Hematopoietic multipotent progenitor cell treated with erythropoietin and hydrocortisone succinate and interleukin-3 and kit ligand, for 17 days (in vitro differentiated cells): ENCODE measurements around the gene GSTT2B.
A peak's percentile ranks its signal among the peaks of the same experiment; 100 is the strongest.
"Not testable (repeated sequence)": the region's sequence is repeated elsewhere in the genome, so short reads cannot be mapped to it uniquely, and the experiment has no call there.

ENCODE experiments used
- DNase-seq: peaks from one replicate; pipeline ENCODE4 v3.0.0-alpha.2; 2015; ENCODE audit warnings: low spot score

Gene GSTT2B, protein sequence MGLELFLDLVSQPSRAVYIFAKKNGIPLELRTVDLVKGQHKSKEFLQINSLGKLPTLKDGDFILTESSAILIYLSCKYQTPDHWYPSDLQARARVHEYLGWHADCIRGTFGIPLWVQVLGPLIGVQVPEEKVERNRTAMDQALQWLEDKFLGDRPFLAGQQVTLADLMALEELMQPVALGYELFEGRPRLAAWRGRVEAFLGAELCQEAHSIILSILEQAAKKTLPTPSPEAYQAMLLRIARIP

DNA sequence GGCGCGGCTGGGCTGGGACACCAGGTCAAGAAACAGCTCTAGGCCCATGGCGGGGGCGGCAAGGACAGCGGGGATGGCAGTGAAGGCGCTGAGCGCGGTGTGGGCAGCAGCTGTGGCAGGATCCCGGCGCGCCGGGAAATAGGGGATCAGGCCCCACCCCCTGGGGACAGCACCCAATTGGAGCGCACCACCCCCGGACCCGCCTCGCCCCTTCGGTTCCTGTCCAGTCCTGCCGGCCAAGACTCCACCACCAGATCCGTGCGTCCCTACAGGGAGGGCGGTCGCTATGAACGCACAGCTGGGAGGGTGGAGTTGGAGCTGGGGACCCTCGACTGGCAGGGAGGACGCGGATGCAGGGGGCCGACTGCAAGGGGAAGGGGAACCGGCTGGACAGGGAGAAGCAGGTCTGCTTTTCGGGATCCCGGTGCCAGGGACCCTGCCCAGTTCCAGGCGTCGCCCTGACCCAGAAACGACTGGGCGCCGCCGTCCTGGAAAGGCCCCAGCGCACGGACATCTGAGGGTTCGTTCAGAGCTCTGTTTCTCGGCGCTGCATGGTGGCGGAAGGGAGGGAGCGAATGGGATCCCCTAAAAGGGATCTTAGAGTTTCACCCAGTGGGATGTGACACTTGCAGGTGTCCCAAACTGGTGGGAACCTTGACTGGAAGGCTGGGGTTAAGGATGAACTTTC, at the start of gene GSTT2B:
GSTT2B (minus strand) TSS at position 112 of the 688 bp plus-strand sequence; CDS start at position 48, 64 bp downstream.
- DNase-seq, result not testable (repeated sequence)

DNA sequence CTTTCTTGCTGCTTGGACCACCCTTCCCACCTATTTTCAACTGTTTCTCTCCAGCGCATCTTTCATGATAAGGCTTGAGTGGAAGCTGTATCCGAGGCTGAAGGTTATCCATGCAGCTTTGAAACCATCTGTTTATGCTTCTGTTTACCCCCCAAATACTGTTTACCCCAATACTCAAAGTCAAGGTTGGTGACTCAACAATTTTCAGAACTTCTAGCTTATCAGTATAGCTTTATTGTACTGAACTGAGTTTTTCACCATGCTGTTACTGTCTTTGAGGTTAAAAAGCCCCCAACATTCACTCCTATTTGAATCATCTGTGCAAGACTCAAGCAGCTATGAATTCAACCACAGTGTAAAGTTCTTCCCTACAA, 49.0 kb upstream of the GSTT2B start:
- DNase-seq, result no peak

DNA sequence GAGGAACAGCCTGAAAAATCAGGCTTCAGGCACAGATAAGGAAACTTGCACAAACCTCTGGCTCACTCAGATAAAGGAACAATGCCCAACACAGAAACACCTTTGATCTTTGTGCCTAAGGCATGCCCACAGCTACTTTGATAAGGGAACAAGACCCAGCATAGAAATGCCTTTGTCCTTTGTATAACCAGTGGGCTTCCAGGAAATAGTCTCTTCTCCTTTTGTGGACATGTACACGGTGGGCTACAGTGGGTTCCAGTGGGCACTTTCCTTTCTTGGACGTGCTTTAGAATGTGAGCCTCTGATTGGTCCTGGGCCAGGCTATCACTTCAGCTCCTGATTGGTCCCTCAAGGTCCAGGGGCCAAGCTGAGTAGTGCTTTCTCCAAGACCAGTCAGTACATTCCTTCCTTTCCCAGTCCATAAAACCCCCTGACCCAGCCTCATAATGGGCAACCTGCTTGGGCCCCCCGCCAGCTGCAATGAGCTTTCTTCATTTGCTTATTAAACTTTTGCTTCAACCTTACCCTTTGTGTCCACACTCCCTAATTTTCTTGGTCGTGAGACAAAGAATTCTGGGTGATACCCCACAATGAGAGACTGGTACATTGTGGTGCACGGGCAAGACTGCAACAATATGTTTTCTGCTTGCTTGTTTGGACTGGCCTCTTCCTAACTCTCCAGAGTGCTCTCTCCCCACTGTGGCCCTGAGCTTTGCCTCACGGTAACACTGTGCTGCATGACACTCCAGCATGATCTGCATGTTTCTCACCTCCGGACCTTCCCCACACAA, 48.4 kb upstream of the GSTT2B start:
- no peak for DNase-seq

DNA sequence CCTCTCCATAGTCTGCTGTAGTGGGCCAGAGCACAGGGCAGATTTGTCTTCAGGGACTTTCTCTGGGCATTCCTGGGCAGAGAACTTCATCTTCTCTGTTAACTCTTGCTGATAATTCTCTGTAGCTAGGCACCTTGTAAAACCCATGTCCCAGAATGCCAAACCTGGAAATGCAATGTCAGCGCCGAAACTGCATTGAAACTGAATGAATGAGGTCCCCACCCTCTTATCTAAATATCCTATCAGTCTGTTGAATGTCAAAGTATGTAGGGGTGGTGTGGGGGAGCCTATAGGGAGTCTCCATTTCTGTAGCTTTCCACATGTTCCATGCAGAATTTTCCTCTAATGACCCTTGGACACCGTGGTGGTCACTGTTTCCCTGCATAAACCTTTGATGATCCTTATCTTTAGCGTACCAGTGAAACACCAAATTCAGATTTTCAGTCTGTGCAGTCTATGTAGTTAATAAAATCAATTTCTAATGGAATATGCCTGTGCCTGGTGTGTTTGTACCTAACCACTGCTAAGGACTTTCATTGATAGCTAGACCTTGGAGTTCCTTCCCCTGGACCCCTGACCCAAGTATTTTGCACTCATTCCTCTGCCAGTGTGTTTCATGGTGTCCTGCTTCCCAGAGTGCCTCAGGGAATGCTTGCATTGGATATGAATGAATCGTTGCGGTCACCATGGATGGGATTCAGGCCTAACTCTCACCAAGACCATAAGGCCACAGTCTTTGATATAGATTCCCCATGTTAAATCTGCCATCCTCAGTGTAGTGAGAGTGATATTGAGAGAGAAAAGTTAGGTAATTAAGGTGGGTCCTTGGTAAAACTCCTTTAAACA, 47.6 kb upstream of the GSTT2B start:
- no peak for DNase-seq

DNA sequence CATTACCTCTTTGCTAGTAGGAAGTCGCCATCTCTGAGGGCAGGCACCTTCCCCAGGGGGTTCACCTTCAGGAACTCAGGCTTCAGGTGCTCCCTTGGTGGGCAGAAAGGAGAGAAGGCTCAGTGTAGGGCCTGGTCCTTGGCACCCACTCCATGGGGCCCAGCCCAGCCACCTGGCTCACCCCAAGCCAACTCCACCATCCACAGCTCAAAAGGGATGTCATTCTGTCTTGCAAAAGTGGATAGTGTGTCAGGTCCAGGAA, 47.0 kb upstream of the GSTT2B start:
- DNase-seq, result no peak

DNA sequence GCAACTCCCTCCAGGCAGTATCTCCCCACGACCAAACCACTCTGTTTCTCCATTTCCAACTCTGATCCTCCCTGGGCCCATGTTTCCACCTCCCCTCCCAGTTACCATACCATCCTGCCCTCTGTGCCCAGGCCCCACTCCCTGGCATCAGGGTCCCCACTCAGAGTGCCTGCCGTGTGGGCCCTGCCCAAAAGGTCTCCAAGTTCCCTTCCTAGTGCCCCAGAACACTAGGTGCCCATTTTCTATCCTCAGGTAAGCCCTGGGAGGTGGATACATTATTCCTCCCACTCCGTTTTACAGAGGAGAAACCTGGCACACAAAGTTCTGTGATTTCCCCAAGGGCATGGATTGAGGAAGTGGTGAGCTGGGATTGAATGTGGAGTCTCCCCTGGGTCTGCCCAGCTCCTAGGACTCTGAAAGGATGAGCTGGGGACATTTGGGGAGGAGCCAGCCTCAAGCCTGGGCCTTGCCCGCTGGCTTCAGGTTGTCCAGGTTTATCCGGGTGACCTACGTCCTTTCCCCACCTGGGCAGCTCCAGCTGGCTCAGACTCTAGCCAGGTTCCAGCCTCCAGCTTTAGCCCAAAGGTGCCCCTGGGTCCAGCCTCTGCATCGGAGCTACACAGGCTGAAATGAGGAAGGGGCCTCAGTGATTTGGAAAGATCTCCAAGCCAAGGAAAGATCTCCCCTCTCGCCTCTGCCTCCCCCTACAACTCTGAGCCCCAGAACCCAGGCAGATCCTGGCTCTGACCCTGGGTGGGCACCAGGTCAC, 46.4 kb upstream of the GSTT2B start:
- DNase-seq, result no peak

DNA sequence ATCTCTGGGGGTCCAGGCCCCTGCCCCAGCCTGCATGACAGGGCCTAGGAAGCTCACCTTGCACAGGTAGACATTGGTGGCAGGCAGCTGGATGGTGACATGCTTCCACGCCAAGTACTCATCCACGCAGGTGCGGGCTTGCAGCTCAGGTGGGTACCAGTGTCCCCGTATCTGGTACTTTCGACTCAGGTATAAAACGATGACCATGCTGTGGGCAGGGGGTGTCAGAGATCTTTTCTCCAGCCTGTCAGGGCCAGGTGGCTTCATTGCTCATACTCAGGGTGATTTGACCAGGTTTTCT, 45.9 kb upstream of the GSTT2B start:
- no peak for DNase-seq

DNA sequence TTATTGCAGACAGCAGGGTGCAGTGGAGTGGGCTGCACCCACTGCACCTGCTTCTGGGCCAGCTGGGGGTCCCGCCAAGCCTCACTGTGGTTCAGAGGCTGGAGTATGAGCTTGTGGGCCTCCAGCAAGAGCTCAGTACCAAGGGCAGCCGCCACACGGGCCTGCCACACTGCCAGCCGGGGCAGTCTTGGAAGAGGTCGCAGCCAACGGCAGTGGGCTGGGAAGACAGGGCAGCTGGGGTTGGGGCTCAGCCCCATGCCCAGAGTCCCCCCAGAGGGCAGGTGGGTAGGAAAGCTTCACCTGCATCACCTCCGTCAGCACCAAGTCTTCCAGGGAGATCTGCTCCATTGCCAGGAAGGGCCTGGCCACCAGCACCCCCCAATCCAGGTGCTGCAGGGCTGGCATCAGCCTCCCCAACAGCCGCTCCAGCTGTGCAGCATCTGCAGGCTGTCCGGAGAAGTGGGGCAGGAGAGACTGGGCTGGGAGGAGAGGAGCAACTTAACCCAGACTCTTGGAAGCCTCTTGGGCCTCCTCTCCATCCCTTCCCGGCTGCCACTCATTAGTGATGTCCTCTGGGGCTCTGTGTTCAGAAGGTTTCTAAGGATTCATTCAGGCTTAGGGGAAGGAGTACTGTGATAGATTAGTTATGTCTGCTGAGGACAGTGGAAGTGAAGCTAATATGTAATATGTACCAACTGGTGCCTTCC, 45.4 kb upstream of the GSTT2B start:
- peak; percentile 2 for DNase-seq

DNA sequence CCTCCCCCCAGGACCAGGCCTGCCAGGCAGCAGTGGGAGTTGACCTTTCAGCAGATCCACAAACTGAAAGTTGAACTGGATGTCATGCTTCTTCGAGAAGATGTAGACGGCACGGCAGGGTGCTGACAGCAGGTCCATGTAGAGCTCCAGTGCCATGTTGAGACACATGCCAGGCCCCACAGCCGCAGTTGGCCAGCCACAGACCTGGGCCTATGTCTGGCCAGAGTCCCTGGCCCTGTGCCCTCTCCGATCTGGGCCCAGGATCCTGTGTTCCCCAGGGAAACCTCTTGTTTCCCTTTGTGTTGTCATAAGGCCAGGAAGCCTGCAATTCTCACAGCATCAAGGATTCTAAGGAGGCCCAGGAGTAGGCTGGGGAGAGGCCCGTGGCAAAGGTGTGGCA, 44.2 kb upstream of the GSTT2B start, which contains the start of gene GSTT4:
GSTT4 (minus strand) TSS at position 253 of the 400 bp plus-strand sequence; CDS start at position 156, 97 bp downstream.
- peak; percentile 2 for DNase-seq

DNA sequence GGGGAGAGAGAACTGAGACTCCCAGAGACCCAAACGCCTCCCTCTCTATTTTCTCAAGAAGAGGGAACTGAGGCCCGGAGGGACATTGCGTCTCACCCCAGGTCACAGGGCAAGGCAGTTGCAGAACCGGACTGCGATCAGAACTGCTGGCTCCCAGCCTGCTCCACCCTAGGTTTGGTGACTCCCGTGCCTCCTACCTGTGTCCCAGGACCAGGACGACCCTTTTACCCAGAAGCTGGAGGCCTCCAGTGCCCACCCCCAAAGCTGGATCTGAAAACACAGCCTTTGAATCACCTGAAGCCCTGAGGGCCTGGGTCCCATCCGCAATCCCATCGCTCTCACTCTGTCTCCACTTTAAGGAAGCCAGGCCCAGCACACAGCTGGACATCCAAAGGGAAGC, 42.9 kb upstream of the GSTT2B start:
- no peak for DNase-seq

DNA sequence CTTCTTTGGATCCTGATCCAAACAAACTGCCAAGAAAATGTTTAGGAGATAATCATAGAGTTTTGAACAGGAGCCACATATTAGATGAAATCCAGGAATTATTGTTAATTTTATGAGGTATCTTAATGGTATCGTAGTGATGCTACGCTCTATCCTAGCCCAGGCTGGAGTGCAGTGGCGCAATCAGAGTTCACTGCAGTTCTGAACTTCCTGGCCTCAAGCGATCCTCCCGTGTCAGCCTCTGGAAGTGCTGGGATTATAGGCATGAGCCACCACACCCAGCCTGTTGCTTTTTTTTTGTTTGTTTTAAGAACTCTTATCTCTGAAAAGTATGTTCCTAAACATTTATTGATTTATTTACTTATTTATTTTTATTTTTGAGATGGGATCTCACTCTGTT, 41.9 kb upstream of the GSTT2B start:
- DNase-seq, result no peak

DNA sequence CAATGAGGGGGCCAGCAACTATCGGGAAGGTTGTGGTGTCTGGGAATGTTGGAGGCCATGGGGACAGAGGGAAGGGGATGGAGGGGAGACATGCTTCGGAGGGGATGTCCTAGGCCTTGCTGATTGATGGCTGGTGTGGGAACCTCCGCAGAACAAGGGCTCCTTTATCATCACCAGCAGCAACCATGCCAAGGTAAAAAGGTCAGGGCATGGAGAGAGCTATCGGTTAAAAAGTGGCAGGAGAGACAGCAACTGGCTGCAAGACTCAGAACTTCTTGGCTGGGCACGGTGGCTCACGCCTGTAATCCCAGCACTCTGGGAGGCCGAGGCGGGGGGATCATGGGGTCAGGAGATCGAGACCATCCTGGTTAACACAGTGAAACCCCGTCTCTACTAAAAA, 41.3 kb upstream of the GSTT2B start:
- no peak for DNase-seq

DNA sequence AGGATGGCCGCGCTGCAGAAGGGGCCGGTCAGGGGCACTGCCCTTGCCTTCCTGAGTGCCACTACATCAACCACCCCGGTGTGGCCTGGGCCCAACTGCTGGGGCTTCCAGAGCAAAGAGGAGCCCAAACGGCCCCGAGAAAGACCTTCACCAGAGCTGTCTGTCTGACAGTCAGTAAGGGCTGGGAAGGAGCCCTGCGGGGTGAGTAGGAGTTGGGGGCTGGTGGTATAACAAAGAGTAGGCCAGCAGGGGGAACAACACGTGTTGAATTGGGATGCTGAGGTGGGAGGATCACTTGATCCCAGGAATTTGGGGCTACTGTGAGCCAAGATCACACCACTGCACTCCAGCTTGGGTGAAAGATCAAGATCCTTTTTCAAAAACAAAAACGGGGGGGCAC, 40.3 kb upstream of the GSTT2B start:
- DNase-seq, result no peak

DNA sequence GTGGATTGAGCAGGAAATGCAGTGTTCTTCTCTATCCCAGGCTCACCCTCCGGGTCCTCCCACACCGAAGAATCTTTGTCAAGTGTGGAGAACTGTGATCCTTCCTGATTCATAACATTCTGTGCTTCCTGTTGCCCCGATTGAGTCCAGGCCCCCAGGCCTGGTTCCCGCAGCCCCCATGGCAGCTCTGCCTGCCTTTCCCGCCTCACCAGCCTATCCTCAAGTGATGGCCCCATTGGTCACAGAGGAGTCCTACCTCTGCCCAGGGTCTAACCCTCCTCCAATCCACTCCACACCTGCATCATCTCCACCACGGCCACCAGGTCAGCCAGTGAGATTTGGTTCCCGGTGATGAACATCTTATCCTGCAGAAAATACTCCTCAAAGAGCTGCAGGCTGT, 38.8 kb upstream of the GSTT2B start:
- DNase-seq, result not testable (repeated sequence)

DNA sequence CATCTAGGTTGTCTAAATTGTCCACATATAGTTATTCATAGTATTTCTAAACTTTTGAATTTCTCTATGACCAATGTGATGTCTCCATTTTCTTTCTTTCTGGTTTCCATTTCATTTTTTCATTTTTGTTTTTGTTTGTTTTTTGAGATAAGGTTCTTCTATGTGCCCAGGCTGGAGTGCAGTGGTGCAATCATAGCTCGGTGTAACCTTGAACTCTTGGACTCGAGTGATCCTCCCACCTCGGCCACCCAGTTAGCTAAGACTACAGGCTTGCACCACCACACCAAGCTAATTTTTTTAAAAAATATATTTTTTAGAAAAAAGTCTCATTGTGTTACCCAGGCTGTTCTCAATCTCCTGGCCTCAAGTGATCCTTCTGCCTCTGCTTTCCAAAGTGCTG, 36.1 kb upstream of the GSTT2B start:
- DNase-seq, result no peak

DNA sequence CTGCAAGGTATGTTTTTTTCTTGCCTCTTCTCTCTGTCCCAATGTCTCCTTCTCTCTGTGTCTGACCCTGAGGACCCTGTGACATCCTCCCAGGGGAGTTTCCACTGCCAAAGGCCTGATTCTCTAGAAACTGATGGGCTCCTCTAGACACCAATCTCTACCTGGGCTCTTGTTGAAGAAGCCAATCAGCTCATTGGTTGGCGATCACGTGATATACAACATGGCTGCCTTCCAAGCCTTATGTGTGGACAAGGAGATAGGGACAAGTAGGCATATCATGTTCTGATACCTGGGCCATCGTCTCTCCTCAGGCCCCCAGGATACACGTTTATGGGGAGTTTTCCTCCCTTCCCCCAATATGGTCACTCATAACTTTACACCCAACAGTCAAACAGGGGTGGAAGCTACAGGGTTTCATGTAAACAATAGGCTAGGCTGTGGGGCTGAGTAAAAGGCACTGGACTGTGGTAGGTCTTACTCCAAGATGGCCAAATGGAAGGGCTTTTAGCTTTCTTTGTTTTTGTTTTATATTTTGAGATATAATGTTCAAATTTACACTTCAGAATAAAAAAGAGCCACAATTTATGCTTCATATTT, 32.7 kb upstream of the GSTT2B start:
- peak; percentile 34 for DNase-seq

DNA sequence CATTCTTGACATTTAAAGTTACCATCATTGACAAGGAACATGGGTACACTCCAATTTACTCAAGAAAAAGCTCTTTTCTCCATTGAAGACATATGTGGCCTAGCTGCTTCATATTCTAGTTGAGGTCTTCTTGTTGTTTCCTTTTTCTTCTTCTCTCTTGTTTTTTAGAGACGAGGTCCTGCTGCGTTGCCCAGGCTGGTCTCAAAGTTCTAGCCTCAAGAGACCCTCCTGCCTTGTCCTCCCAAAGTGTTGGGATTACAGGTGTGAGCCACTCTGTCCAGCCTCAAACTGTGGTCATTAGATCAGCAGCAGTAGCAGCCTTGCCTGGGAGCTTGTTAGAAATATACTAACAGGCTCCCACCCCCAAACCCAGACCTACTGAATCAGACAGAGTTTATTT, 32.1 kb upstream of the GSTT2B start:
- DNase-seq, result not testable (repeated sequence)

DNA sequence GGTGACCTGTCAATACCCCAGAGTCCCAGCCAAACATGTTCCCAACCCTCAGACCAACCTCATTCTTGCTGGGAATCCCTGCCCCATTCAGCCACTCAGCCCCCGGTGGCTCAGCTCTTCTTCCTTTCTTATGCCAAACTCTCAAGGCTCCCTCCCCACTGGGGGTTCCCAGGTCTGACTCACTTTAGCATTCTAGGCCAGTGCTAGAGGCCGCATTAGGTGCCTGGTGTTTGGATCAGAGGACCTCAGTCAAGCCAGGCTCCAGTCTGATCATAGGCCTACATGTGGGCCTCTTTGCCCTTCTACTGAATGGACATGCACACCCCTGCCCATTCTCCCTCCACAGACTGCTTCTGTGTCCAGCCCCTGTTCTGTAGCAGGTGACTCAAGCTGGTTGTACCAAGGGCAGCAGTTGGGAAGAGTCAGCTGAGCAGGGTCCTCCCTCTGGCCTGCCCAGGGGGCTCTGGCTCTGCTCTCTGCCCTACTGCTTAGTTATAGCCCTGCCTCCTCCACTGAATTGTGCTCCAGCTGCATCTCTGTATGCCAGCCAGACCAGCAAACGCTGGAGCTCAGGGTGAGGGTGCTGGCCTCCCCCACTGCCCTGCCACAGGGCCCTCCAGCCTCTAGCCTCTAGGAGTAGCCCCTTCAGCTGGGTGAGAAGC, 28.7 kb upstream of the GSTT2B start:
- not testable (repeated sequence) for DNase-seq

DNA sequence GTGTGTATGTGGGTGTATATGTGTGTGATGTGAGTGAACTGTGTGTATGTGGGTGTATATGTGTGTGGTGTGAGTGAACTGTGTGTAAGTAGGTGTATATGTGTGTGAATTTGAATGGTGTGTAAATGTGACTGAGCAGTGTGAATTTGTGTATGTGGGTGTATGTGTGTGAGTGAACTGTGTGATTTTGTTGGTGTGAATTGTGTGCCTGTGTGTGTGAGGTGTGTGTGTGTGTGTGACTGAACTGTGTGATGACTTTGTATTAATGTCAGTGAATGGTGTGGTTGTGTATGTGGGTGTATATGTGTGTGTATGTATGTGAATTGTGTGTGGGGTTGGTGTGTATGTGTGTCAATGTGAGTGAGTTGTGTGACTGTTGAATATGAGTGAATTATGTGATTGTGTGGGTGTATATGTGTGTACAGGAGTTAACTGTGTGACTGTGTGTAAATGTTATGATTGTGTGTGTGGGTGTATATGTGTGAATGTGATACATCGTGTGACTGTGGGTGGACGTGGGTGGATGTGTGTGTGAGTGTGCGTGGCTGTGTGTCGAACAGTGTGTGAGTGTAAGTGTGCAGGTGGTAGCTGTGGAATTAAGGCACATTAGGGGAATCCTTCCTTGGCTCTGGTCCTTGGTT, 25.7 kb upstream of the GSTT2B start:
- not testable (repeated sequence) for DNase-seq

DNA sequence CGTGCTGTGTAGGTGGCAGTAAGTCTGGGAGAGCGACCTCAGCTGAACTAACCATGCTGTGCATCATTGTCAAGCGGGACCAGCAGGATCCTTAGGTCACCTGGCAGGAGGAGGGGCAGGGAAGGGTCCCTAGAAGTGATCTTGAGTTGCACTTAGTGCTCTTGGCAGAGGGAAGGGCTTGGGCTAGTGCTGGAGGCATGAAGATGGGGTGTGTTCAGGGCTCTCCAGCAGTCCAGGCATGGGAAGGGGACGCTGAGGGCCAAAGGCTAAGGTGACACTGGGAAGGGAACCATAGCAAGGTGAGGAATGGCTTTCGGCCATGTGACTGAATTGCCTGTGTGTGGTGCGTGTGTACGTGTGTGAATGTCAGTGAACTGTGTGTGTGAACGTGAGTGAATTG, 25.1 kb upstream of the GSTT2B start:
- not testable (repeated sequence) for DNase-seq
